ENCODE measurements around the gene ADAMTS8. TPM values are rescaled to one million over a fixed set of nuclear protein-coding genes. Genes with fewer than 3 reads are reported as not detected.

Gene ADAMTS8
- total RNA-seq, 1 experiment from 2014 or later = not detected

DNA sequence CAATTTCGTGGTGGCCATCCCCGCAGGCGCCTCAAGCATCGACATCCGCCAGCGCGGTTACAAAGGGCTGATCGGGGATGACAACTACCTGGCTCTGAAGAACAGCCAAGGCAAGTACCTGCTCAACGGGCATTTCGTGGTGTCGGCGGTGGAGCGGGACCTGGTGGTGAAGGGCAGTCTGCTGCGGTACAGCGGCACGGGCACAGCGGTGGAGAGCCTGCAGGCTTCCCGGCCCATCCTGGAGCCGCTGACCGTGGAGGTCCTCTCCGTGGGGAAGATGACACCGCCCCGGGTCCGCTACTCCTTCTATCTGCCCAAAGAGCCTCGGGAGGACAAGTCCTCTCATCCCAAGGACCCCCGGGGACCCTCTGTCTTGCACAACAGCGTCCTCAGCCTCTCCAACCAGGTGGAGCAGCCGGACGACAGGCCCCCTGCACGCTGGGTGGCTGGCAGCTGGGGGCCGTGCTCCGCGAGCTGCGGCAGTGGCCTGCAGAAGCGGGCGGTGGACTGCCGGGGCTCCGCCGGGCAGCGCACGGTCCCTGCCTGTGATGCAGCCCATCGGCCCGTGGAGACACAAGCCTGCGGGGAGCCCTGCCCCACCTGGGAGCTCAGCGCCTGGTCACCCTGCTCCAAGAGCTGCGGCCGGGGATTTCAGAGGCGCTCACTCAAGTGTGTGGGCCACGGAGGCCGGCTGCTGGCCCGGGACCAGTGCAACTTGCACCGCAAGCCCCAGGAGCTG is 44.8 kb upstream of the ADAMTS8 start:
- no peaks in the 10 kb centered on the region for H3K9me2 ChIP-seq (replicated peaks; ENCODE audit: insufficient read depth, low read length)

DNA sequence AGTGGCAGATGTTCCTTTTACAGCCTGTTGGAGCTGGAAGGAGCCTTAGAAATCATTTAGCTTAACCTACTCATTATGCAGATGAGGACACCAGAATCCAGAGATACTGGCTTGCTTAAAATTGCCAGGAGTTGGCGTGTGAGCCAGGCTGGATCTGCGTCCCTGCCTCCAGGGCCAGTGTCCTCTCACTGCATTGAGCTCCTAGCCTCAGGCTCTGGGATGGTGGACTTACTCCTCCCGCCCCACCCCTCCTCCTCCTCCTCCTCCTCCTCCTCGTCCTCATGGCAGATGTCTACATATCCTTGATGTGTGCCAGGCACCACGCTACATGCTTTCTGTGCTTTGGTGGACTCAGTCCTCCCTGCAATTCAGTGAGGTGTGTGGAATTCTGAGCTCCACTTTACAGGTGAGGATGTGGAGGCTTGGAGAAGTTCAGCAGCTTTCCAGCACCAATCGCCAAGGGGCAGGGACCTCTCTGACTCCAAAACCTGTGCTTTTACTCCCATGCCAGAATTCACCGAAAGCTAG is 44.1 kb upstream of the ADAMTS8 start:
- H2AFZ ChIP-seq (ENCODE audit: low read length) = no peak overlapping the region
- H3K36me3 ChIP-seq (ENCODE audit: insufficient read depth, low read length) = no peaks in the 10 kb centered on the region
- H3K4me2 ChIP-seq (ENCODE audit: low read depth, low read length, poor library complexity, severe bottlenecking) = no peak overlapping the region
- H3K4me1 ChIP-seq (ENCODE audit: low read length) = no peaks in the 10 kb centered on the region
- H3K9ac ChIP-seq (ENCODE audit: low read length) = no peak overlapping the region
- H3K4me3 ChIP-seq (ENCODE audit: low read length) = no peak overlapping the region
- no peak for DNase-seq
- no peaks in the 10 kb centered on the region for H3K9me2 ChIP-seq (replicated peaks; ENCODE audit: insufficient read depth, low read length)
- no peaks in the 10 kb centered on the region for H3K79me2 ChIP-seq (ENCODE audit: low read length)
- H3K27ac ChIP-seq (ENCODE audit: low read length) = no peak overlapping the region
- H3K27me3 ChIP-seq (ENCODE audit: low read length) = no peaks in the 10 kb centered on the region
- H3K9me3 ChIP-seq (ENCODE audit: low read length) = no peaks in the 10 kb centered on the region
- no peaks in the 10 kb centered on the region for H4K20me1 ChIP-seq (ENCODE audit: insufficient read depth, low read depth, low read length)

More for the DNA sequence above, 44.8 kb upstream of the ADAMTS8 start:
- H4K20me1 ChIP-seq (ENCODE audit: insufficient read depth, low read depth, low read length) = no peaks in the 10 kb centered on the region
- no peak for DNase-seq
- H3K79me2 ChIP-seq (ENCODE audit: low read length) = no peaks in the 10 kb centered on the region
- no peak overlapping the region for H3K4me3 ChIP-seq (ENCODE audit: low read length)
- no peak overlapping the region for H2AFZ ChIP-seq (ENCODE audit: low read length)
- no peak overlapping the region for H3K27ac ChIP-seq (ENCODE audit: low read length)
- no peak overlapping the region for H3K9ac ChIP-seq (ENCODE audit: low read length)
- no peaks in the 10 kb centered on the region for H3K4me1 ChIP-seq (ENCODE audit: low read length)
- H3K27me3 ChIP-seq (ENCODE audit: low read length) = no peaks in the 10 kb centered on the region
- no peak overlapping the region for H3K4me2 ChIP-seq (ENCODE audit: low read depth, low read length, poor library complexity, severe bottlenecking)
- no peaks in the 10 kb centered on the region for H3K36me3 ChIP-seq (ENCODE audit: insufficient read depth, low read length)
- no peaks in the 10 kb centered on the region for H3K9me3 ChIP-seq (ENCODE audit: low read length)

DNA sequence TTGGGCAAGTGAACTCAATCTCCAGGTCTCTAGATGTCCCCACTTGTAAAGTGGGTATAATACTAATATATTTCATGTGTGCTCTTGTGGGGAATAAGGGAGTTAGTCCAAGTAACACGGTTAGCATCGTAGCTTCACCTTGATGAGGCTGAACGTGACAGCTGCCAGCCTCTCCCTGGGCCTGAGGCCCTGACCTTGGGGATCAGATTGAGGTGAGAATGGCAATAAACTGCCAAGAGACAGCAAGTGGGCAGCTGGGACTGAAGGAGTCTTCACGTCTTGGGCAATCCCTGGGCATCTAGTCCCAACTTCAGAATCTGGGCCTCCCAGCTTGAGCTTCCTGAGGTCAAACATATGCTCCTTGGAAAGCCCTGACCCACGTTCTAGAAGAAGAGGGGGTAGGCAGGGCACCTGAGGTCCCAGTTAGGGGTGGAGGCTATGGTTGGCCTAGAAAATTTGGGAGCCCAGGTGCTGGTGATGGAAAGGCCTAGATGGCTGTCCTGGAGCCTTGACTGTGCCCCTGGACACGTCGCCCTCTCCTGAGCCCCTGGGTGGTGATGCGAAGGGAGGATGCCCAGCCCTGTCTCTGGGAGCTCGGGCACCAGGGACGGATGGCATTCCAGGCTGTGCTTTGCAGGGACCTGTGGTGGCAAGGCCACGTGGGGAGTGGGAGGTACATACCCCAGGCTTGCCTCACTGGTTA is 43.5 kb upstream of the ADAMTS8 start:
- no peak for DNase-seq
- H3K9ac ChIP-seq (ENCODE audit: low read length) = no peak overlapping the region
- H3K4me3 ChIP-seq (ENCODE audit: low read length) = no peak overlapping the region
- no peak overlapping the region for H3K4me2 ChIP-seq (ENCODE audit: low read depth, low read length, poor library complexity, severe bottlenecking)
- H3K27ac ChIP-seq (ENCODE audit: low read length) = no peak overlapping the region
- H3K27me3 ChIP-seq (ENCODE audit: low read length) = no peaks in the 10 kb centered on the region
- H3K79me2 ChIP-seq (ENCODE audit: low read length) = no peaks in the 10 kb centered on the region
- H2AFZ ChIP-seq (ENCODE audit: low read length) = no peak overlapping the region
- H3K4me1 ChIP-seq (ENCODE audit: low read length) = no peaks in the 10 kb centered on the region
- no peaks in the 10 kb centered on the region for H3K9me3 ChIP-seq (ENCODE audit: low read length)
- H3K9me2 ChIP-seq (replicated peaks; ENCODE audit: insufficient read depth, low read length) = no peaks in the 10 kb centered on the region
- H4K20me1 ChIP-seq (ENCODE audit: insufficient read depth, low read depth, low read length) = no peaks in the 10 kb centered on the region
- no peaks in the 10 kb centered on the region for H3K36me3 ChIP-seq (ENCODE audit: insufficient read depth, low read length)

DNA sequence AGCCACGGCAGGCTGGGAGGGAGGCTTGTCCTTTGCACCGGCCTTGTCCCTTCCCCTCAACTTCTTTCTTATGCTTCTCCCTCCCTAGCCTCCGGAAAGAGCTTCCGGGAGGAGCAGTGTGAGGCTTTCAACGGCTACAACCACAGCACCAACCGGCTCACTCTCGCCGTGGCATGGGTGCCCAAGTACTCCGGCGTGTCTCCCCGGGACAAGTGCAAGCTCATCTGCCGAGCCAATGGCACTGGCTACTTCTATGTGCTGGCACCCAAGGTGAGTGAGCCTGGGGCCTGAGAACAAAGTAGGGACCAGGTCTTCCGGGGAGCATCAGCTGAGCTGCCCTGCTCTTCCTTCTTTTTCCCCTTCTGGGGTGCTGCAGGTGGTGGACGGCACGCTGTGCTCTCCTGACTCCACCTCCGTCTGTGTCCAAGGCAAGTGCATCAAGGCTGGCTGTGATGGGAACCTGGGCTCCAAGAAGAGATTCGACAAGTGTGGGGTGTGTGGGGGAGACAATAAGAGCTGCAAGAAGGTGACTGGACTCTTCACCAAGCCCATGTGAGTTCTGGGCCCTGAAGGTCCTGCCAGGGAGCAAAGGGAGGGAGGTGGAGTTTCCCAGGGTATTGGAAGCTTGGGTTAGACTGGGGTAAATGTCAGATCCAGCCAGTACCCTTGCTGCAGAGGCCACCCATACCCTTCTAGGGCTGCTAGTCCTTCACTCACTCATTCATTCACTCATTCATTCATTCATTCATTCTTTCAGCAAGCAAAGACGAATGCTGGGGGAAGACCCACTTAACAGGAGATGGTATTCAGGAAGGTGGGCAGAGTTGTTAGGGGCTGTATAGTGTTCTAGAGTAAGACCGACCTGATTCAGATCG is 42.7 kb upstream of the ADAMTS8 start:
- H3K4me2 ChIP-seq (ENCODE audit: low read depth, low read length, poor library complexity, severe bottlenecking) = no peak overlapping the region
- no peak overlapping the region for H3K4me3 ChIP-seq (ENCODE audit: low read length)
- H3K9me3 ChIP-seq (ENCODE audit: low read length) = no peaks in the 10 kb centered on the region
- no peaks in the 10 kb centered on the region for H3K27me3 ChIP-seq (ENCODE audit: low read length)
- no peak overlapping the region for H3K27ac ChIP-seq (ENCODE audit: low read length)
- H2AFZ ChIP-seq (ENCODE audit: low read length) = no peak overlapping the region
- no peaks in the 10 kb centered on the region for H4K20me1 ChIP-seq (ENCODE audit: insufficient read depth, low read depth, low read length)
- no peak overlapping the region for H3K9ac ChIP-seq (ENCODE audit: low read length)
- H3K9me2 ChIP-seq (replicated peaks; ENCODE audit: insufficient read depth, low read length) = no peaks in the 10 kb centered on the region
- DNase-seq = no peak
- no peaks in the 10 kb centered on the region for H3K79me2 ChIP-seq (ENCODE audit: low read length)
- no peaks in the 10 kb centered on the region for H3K36me3 ChIP-seq (ENCODE audit: insufficient read depth, low read length)
- H3K4me1 ChIP-seq (ENCODE audit: low read length) = no peaks in the 10 kb centered on the region

DNA sequence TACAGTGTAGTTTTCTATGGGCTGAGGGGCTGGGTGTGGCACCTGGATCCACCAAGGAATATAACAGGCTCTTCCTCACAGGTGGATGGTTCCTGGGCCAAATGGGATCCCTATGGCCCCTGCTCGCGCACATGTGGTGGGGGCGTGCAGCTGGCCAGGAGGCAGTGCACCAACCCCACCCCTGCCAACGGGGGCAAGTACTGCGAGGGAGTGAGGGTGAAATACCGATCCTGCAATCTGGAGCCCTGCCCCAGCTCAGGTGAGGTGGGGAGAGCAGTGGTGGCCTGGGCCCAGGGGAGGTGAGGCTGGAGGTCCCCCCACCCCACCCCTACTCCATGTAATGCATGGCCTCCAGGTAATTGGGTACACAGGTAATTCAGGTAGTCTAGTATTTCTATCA is 40.8 kb upstream of the ADAMTS8 start:
- H3K36me3 ChIP-seq (ENCODE audit: insufficient read depth, low read length) = no peaks in the 10 kb centered on the region
- no peaks in the 10 kb centered on the region for H3K27me3 ChIP-seq (ENCODE audit: low read length)
- no peak overlapping the region for H2AFZ ChIP-seq (ENCODE audit: low read length)
- no peak for DNase-seq
- H3K79me2 ChIP-seq (ENCODE audit: low read length) = no peaks in the 10 kb centered on the region
- H3K9me3 ChIP-seq (ENCODE audit: low read length) = no peaks in the 10 kb centered on the region
- no peaks in the 10 kb centered on the region for H4K20me1 ChIP-seq (ENCODE audit: insufficient read depth, low read depth, low read length)
- H3K9ac ChIP-seq (ENCODE audit: low read length) = no peak overlapping the region
- no peak overlapping the region for H3K4me2 ChIP-seq (ENCODE audit: low read depth, low read length, poor library complexity, severe bottlenecking)
- H3K27ac ChIP-seq (ENCODE audit: low read length) = no peak overlapping the region
- no peaks in the 10 kb centered on the region for H3K4me1 ChIP-seq (ENCODE audit: low read length)
- H3K4me3 ChIP-seq (ENCODE audit: low read length) = no peak overlapping the region
- H3K9me2 ChIP-seq (replicated peaks; ENCODE audit: insufficient read depth, low read length) = no peaks in the 10 kb centered on the region

DNA sequence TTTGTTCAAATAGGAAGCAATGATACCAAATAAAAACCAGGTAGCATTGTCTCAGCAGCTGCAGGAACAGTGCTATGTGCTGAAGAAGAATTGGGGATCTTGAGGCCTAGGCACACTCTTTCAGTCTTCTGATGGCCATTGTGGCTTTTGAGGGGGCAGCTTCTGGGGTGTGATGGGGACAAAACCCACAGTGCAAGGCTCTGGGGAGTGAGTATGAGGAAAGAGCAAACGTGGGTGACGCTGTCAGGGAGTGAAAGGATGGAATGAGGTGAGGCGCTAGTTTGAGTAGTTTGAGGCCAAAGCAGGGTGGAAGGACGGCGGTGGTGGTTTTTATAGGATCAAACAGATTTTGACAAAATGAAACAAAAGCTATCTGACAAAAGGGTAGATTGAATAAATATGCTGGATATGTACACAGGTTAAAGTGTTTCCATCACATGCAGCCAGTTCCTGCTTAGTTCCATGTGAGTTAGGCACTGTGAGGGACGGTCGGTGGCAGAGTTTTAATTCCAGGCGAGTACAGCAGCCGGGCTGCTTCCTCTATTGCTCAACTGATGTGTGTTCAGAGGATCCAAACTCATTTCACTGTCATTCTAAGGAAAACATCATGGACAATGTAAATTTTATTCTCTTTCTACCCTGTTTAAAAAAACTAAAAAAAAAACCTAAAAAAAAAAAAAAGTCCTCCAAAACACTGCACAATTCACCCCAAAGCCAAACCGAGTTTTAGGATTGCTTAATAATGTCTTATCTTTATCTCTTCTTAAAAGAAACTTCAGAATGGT is 38.9 kb upstream of the ADAMTS8 start:
- Histone ChIP-seq H3K9me3 (ENCODE audit: low read length) (no peaks in the 10 kb centered on the region), H4K20me1 (ENCODE audit: insufficient read depth, low read depth, low read length) (no peaks in the 10 kb centered on the region), H3K27me3 (ENCODE audit: low read length) (no peaks in the 10 kb centered on the region), H2AFZ (ENCODE audit: low read length) (no peak overlapping the region), H3K9ac (ENCODE audit: low read length) (no peak overlapping the region), H3K4me1 (ENCODE audit: low read length) (no peaks in the 10 kb centered on the region), H3K27ac (ENCODE audit: low read length) (no peak overlapping the region), H3K4me3 (ENCODE audit: low read length) (no peak overlapping the region), H3K79me2 (ENCODE audit: low read length) (no peaks in the 10 kb centered on the region), H3K36me3 (ENCODE audit: insufficient read depth, low read length) (no peaks in the 10 kb centered on the region), H3K4me2 (ENCODE audit: low read depth, low read length, poor library complexity, severe bottlenecking) (no peak overlapping the region), H3K9me2 (replicated peaks; ENCODE audit: insufficient read depth, low read length) (no peaks in the 10 kb centered on the region)
- no peak for DNase-seq

DNA sequence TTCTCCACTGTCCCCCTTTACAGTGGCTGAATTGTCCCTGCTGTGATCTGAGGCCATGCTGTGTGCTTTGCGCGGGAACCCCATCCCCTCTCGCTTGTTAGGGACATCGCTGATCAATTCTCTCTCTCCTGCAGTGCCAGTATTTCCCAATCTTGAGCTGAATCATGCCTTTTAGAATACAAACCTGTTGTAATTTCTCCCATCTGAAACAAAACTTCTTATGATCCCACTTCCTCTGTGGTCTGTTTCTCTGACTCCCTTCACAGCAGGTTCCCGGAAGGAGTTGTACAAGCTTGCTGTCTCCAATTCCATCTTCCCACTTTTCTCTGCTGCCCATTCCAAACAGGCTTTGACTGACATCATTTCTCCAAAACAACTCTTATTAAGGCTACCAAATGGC is 36.9 kb upstream of the ADAMTS8 start:
- no peak overlapping the region for H2AFZ ChIP-seq (ENCODE audit: low read length)
- no peaks in the 10 kb centered on the region for H3K79me2 ChIP-seq (ENCODE audit: low read length)
- H3K4me2 ChIP-seq (ENCODE audit: low read depth, low read length, poor library complexity, severe bottlenecking) = no peak overlapping the region
- H3K27me3 ChIP-seq (ENCODE audit: low read length) = no peaks in the 10 kb centered on the region
- no peak for DNase-seq
- no peaks in the 10 kb centered on the region for H3K9me3 ChIP-seq (ENCODE audit: low read length)
- H3K9ac ChIP-seq (ENCODE audit: low read length) = no peak overlapping the region
- no peaks in the 10 kb centered on the region for H3K36me3 ChIP-seq (ENCODE audit: insufficient read depth, low read length)
- no peaks in the 10 kb centered on the region for H3K4me1 ChIP-seq (ENCODE audit: low read length)
- no peaks in the 10 kb centered on the region for H3K9me2 ChIP-seq (replicated peaks; ENCODE audit: insufficient read depth, low read length)
- no peaks in the 10 kb centered on the region for H4K20me1 ChIP-seq (ENCODE audit: insufficient read depth, low read depth, low read length)
- H3K4me3 ChIP-seq (ENCODE audit: low read length) = no peak overlapping the region
- no peak overlapping the region for H3K27ac ChIP-seq (ENCODE audit: low read length)

Data from Karpas-422 (cell line).